ENCODE results near the gene CAMK2B.

DNA sequence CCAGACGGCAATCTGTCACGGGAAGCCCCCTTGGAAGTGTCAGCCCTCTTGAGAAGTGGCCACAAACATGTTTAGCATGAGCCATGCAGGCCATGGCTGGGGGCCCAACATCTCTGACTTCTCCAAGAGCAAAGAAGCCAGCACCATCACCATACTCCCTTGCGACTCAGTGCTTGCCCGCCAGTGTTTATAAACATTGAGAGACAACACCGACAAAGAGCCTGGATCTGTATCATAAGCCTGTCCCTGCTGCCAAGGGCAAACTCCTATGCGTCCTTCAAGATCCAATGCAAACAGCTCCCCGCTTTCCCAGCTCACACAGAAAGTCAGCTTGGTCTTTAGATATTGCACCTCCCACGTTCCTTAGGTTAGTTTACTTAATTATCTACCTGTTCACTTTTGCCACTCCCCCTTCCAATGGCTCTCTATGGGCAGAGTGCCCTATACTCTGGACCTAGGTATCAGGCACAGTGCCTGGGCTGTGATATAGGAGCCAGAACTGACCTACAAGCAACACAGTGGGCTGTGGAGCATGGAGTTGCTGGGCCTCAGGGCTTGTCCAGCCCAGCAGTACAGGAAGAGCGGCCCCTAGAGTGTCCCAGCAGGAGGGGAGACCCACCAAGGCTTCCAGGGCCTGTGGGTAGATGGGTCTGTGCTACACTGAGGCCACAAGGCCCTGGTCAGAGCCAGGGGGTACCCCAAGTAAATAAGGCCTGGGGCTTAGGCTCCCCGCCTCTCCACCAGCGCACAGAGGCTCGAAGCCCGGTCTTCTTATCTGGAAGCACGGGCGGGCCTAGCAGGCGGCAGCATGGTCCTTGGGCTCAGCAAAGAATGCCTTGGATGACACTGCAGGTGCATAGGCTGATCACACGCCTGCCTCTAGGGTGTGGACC lies 37.7 kb downstream of the CAMK2B start:
- TF ChIP-seq, protein P1, sequence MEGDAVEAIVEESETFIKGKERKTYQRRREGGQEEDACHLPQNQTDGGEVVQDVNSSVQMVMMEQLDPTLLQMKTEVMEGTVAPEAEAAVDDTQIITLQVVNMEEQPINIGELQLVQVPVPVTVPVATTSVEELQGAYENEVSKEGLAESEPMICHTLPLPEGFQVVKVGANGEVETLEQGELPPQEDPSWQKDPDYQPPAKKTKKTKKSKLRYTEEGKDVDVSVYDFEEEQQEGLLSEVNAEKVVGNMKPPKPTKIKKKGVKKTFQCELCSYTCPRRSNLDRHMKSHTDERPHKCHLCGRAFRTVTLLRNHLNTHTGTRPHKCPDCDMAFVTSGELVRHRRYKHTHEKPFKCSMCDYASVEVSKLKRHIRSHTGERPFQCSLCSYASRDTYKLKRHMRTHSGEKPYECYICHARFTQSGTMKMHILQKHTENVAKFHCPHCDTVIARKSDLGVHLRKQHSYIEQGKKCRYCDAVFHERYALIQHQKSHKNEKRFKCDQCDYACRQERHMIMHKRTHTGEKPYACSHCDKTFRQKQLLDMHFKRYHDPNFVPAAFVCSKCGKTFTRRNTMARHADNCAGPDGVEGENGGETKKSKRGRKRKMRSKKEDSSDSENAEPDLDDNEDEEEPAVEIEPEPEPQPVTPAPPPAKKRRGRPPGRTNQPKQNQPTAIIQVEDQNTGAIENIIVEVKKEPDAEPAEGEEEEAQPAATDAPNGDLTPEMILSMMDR (IDR thresholded peaks at IDR 0.05) = no peak
- no peak for TF ChIP-seq POLR2A (IDR thresholded peaks at IDR 0.05)

All from esophagus squamous epithelium (tissue), 4 donors.